Tibial artery (tissue), 4 donors: ENCODE data around the gene PLAGL1.
"Not testable (repeated sequence)": the region's sequence is repeated elsewhere in the genome, so short reads cannot be mapped to it uniquely, and the experiment has no call there.

Experiments
- DNase-seq, 2 donors: peaks; one replicate each; pipeline ENCODE4 v3.0.0-alpha.2; 2019
- H3K27ac ChIP-seq, 2 donors: fragments of 200-600 bp; sonication (generic) in 1 of 2; 1 replicate in 1 of 2; 2 replicates in 1 of 2; pipeline ENCODE4 v1.5.1; 2018 to 2019; ENCODE audit warnings: mild to moderate bottlenecking in 1 of 2
- H3K27me3 ChIP-seq, 2 donors: fragments of 200-600 bp; sonication (generic) in 1 of 2; one replicate each; pipeline versions ENCODE4 v1.5.1 to v1.6.0; 2016 to 2019
- H3K36me3 ChIP-seq, 3 donors: fragments of 200-600 bp; sonication (generic) in 2 of 3; one replicate each; pipeline ENCODE4 v1.5.1; 2016 to 2019; ENCODE audit warnings: mild to moderate bottlenecking in 2 of 3
- H3K4me1 ChIP-seq, 4 donors: fragments of 200-600 bp; sonication (generic) in 2 of 4; 1 replicate in 3 of 4; 2 replicates in 1 of 4; pipeline ENCODE4 v1.5.1; 2016 to 2019
- H3K4me3 ChIP-seq, 2 donors: fragments of 200-600 bp; sonication (generic) in 1 of 2; 1 replicate in 1 of 2; 2 replicates in 1 of 2; pipeline ENCODE4 v1.5.1; 2018 to 2019; ENCODE audit warnings: mild to moderate bottlenecking in 2 of 2
- H3K9me3 ChIP-seq, 3 donors: fragments of 200-600 bp; sonication (generic) in 1 of 3; one replicate each; pipeline ENCODE4 v1.5.1; 2016 to 2019
- intact Hi-C: fragments of 100-400 bp; cut with DNase I; formaldehyde crosslinking; loops from one replicate; pipeline ENCODE4 v1.15.0; 2023; ENCODE audit warnings: low total_unique reads
- TF ChIP-seq, protein P1 (sequence below), 2 experiments: fragments of 200-600 bp in 1 of 2; fragments of 450-650 bp in 1 of 2; IDR thresholded peaks; one replicate each; pipeline ENCODE4 v1.5.1; 2017 to 2019; ENCODE audit warnings: antibody characterized with exemption in 2 of 2, mild to moderate bottlenecking in 1 of 2, moderate library complexity in 1 of 2

Gene PLAGL1

GRCh38 chr6:144017166-144018094 lies 9.4 kb upstream of the PLAGL1 start:
- no peaks in the 10 kb centered on the region for H3K4me1 ChIP-seq
- H3K4me3 ChIP-seq, result no peak overlapping the region
- intact Hi-C loops, result no loop called here
- DNase-seq, result no peak
- no peak overlapping the region for H3K27ac ChIP-seq
- H3K9me3 ChIP-seq, result no peaks in the 10 kb centered on the region
- TF ChIP-seq, protein P1, sequence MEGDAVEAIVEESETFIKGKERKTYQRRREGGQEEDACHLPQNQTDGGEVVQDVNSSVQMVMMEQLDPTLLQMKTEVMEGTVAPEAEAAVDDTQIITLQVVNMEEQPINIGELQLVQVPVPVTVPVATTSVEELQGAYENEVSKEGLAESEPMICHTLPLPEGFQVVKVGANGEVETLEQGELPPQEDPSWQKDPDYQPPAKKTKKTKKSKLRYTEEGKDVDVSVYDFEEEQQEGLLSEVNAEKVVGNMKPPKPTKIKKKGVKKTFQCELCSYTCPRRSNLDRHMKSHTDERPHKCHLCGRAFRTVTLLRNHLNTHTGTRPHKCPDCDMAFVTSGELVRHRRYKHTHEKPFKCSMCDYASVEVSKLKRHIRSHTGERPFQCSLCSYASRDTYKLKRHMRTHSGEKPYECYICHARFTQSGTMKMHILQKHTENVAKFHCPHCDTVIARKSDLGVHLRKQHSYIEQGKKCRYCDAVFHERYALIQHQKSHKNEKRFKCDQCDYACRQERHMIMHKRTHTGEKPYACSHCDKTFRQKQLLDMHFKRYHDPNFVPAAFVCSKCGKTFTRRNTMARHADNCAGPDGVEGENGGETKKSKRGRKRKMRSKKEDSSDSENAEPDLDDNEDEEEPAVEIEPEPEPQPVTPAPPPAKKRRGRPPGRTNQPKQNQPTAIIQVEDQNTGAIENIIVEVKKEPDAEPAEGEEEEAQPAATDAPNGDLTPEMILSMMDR (IDR thresholded peaks at IDR 0.05), result no peak
- H3K27me3 ChIP-seq, result no peaks in the 10 kb centered on the region
- H3K36me3 ChIP-seq, result no peaks in the 10 kb centered on the region

DNA sequence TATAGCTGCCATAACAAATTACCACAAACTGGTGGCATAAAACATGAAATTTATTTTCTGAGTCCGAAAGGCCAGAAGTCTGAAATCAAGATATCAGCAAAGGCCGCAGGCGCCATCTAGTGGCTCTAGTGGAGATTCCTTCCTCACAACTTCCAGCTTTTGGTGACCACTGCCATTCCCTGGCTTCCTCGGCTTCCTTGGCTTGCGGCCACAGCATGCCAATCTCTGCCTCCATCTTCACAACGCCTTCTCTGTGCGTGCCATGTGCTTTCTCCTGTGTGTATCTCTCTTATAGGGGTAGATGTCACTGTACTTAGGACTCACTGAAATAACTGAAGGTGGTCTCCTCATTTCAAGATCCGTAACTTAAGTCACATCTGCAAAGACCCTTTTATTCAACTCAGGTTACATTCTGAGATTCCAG lies 5.4 kb upstream of the PLAGL1 start:
- intact Hi-C loops, result loop anchor here (5.0 kb wide), 1 partner anchor 166 kb away; no protein-coding TSS in a partner anchor
- H3K36me3 ChIP-seq, result no peaks in the 10 kb centered on the region
- TF ChIP-seq, protein P1 (IDR thresholded peaks at IDR 0.05), result peak; percentile 90 to 95
- no peaks in the 10 kb centered on the region for H3K4me1 ChIP-seq
- no peak overlapping the region for H3K4me3 ChIP-seq
- H3K9me3 ChIP-seq, result no peaks in the 10 kb centered on the region
- H3K27me3 ChIP-seq, result no peaks in the 10 kb centered on the region
- H3K27ac ChIP-seq, result no peak overlapping the region
- DNase-seq, result peak; percentile 57 to 81

DNA sequence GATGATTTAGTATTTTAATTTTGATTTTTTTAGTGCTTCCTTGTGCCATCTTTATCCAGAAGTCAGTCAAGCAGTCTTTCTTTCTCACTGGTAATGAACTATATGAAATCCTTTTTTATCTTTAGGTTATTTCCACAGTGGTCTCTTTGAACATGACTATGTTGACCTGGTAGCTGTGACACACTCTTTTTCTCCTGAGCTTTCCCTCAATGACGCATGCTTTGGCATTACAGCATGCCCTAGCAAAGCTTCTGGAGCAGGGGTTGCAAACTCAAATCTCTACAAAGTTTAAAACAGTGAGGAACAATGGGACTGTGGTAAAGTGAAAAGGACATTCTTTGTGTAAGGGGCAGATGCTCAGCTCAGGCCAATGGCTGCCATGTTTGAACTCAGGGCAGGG lies 4.5 kb upstream of the PLAGL1 start:
- no peak overlapping the region for H3K27ac ChIP-seq
- TF ChIP-seq, protein P1 (IDR thresholded peaks at IDR 0.05), result no peak
- DNase-seq, result no peak
- H3K4me3 ChIP-seq, result no peak overlapping the region
- no peaks in the 10 kb centered on the region for H3K4me1 ChIP-seq
- no peaks in the 10 kb centered on the region for H3K27me3 ChIP-seq
- intact Hi-C loops, result loop anchor here (5.0 kb wide), 1 partner anchor 165 kb away; no protein-coding TSS in a partner anchor
- H3K9me3 ChIP-seq, result no peaks in the 10 kb centered on the region
- H3K36me3 ChIP-seq, result no peaks in the 10 kb centered on the region

DNA sequence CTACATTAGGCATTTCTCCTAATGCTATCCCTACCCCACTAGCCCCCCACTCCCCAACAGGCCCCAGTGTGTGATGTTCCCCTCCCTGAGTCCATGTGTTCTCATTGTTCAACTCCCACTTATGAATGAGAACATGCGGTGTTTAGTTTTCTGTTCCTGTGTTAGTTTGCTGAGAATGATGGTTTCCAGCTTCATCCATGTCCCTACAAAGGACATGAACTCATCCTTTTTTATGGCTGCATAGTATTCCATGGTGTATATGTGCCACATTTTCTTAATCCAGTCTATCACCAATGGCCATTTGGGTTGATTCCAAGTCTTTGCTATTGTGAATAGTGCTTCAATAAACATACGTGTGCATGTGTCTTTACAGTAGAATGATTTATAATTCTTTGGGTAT lies 1.6 kb upstream of the PLAGL1 start:
- H3K9me3 ChIP-seq, H3K4me3 ChIP-seq, H3K4me1 ChIP-seq, DNase-seq, H3K36me3 ChIP-seq, H3K27ac ChIP-seq, H3K27me3 ChIP-seq: not testable (repeated sequence)
- intact Hi-C loops, result loop anchor here (5.0 kb wide), 1 partner anchor 162 kb away; no protein-coding TSS in a partner anchor

- no peaks in the 10 kb centered on the region for H3K27me3 ChIP-seq
- DNase-seq, result no peak
- no peaks in the 10 kb centered on the region for H3K9me3 ChIP-seq
- intact Hi-C loops, result no loop called here
- peak overlapping the region; percentile 74 to 75 for H3K27ac ChIP-seq
- peak overlapping the region; percentile 61 to 62 for H3K4me3 ChIP-seq
- TF ChIP-seq, protein P1 (IDR thresholded peaks at IDR 0.05), result no peak
- peaks cover 0 to 5% (median 0%) of the 10 kb centered on the region in 4 donors for H3K4me1 ChIP-seq
- H3K36me3 ChIP-seq, result no peaks in the 10 kb centered on the region
Observed at GRCh38 chr6:144008846-144009245, 787 bp upstream of the PLAGL1 start.

GRCh38 chr6:144007478-144008119 lies 460 bp downstream of the PLAGL1 start:
- Histone ChIP-seq H3K9me3 (no peaks in the 10 kb centered on the region), H3K36me3 (no peaks in the 10 kb centered on the region), H3K27me3 (no peaks in the 10 kb centered on the region), H3K4me1 (peaks cover 0 to 5% (median 0%) of the 10 kb centered on the region in 4 donors), H3K27ac (peak overlapping the region; percentile 74 to 75), H3K4me3 (peak overlapping the region; percentile 61 to 62)
- TF ChIP-seq, protein P1 (IDR thresholded peaks at IDR 0.05), result no peak
- intact Hi-C loops, result no loop called here
- peak in 1 of 2 donors; percentile 62 for DNase-seq
